IMR-90 (cell line): ENCODE measurements around the gene PDE4B. TPM values are rescaled to one million over a fixed set of nuclear protein-coding genes. Genes with fewer than 3 reads are reported as not detected.

Source experiments
- ATAC-seq: fragments of 200-7000 bp; cut with Tn5 transposase; 2 replicates; pipeline ENCODE4 v1.9.1; 2020; ENCODE audit warnings: low read depth, mild to moderate bottlenecking, moderate library complexity
- BruUV-seq: library from RNA; stranded (reverse); fragments of 400-500 nt; replicated peaks from 2 replicates; lab custom pipeline; 2021; lab: Mats Ljungman, UMichigan
- CTCF ChIA-PET: fragments of 300-600 bp; formaldehyde crosslinking; extraction: SDS; loops from one replicate; lab custom pipeline; 2021; ENCODE audit warnings: antibody characterized with exemption; lab: Yijun Ruan, JAX
- POLR2A ChIA-PET: fragments of 300-600 bp; sonication (Branson Sonifier 250); formaldehyde crosslinking; loops from one replicate; lab custom pipeline; 2022; ENCODE audit warnings: antibody characterized with exemption; ENCODE audit not compliant: unreplicated experiment; lab: Charles Lee
- DNase-seq: peaks from one replicate; pipeline ENCODE4 v3.0.0; 2013
- H2AFZ ChIP-seq: replicated peaks from 2 replicates; pipeline ENCODE3; 2013; ENCODE audit warnings: low read length, mild to moderate bottlenecking; ENCODE audit not compliant: poor library complexity
- H2AK5ac ChIP-seq: 2 replicates; pipeline ENCODE4 v1.6.1; 2013; ENCODE audit warnings: low read depth, low read length, inconsistent platforms
- H2AK9ac ChIP-seq: replicated peaks from 2 replicates; pipeline ENCODE3; 2013; ENCODE audit warnings: mild to moderate bottlenecking, low read depth, low read length, moderate library complexity; ENCODE audit not compliant: poor library complexity
- H2BK120ac ChIP-seq: 2 replicates; pipeline ENCODE4 v1.6.1; 2013; ENCODE audit warnings: low read depth, low read length, inconsistent platforms
- H2BK15ac ChIP-seq: 3 replicates; pipeline ENCODE4 v1.6.1; 2013; ENCODE audit warnings: low read depth, low read length, inconsistent platforms
- H2BK20ac ChIP-seq: 2 replicates; pipeline ENCODE4 v1.6.1; 2013; ENCODE audit warnings: low read depth, mild to moderate bottlenecking, inconsistent platforms, low read length, moderate library complexity
- H2BK5ac ChIP-seq: 2 replicates; pipeline ENCODE4 v1.6.1; 2013; ENCODE audit warnings: mild to moderate bottlenecking, low read depth, low read length, inconsistent platforms; ENCODE audit not compliant: poor library complexity, severe bottlenecking
- H3K14ac ChIP-seq: replicated peaks from 2 replicates; pipeline ENCODE4 v1.6.1; 2013; ENCODE audit warnings: low read depth, low read length, inconsistent platforms
- H3K18ac ChIP-seq: 2 replicates; pipeline ENCODE4 v1.6.1; 2013; ENCODE audit warnings: low read depth, low read length, control low read depth
- H3K23ac ChIP-seq: 2 replicates; pipeline ENCODE4 v1.6.1; 2013; ENCODE audit warnings: low read depth, low read length, inconsistent platforms
- H3K27ac ChIP-seq: 2 replicates; pipeline ENCODE4 v1.5.1; 2013; ENCODE audit warnings: mild to moderate bottlenecking, control low read depth, low read length; ENCODE audit not compliant: insufficient read depth
- H3K27me3 ChIP-seq: 2 replicates; pipeline ENCODE4 v1.6.1; 2013; ENCODE audit warnings: low read length; ENCODE audit not compliant: control insufficient read depth, insufficient read depth
- H3K36me3 ChIP-seq: 2 replicates; pipeline ENCODE4 v1.6.1; 2013; ENCODE audit warnings: low read length, mixed read lengths; ENCODE audit not compliant: control insufficient read depth, insufficient read depth
- H3K4ac ChIP-seq: 2 replicates; pipeline ENCODE4 v1.6.1; 2013; ENCODE audit warnings: low read depth, low read length, inconsistent platforms
- H3K4me1 ChIP-seq: 2 replicates; pipeline ENCODE4 v1.6.1; 2013; ENCODE audit warnings: low read length, mixed read lengths; ENCODE audit not compliant: control insufficient read depth, insufficient read depth
- H3K4me2 ChIP-seq: 2 replicates; pipeline ENCODE4 v1.6.1; 2013; ENCODE audit warnings: low read depth, mild to moderate bottlenecking, control low read depth, low read length, moderate library complexity
- H3K4me3 ChIP-seq: 2 replicates; pipeline ENCODE4 v1.5.1; 2013; ENCODE audit warnings: low read depth, mild to moderate bottlenecking, control low read depth, low read length, moderate library complexity; ENCODE audit not compliant: insufficient read depth
- H3K56ac ChIP-seq: 2 replicates; pipeline ENCODE4 v1.6.1; 2013; ENCODE audit warnings: low read length, inconsistent platforms; ENCODE audit not compliant: insufficient read depth; ENCODE audit errors: extremely low read depth
- H3K79me1 ChIP-seq, 2 experiments: 2 replicates each; pipeline ENCODE4 v1.6.1; 2013; ENCODE audit warnings: low read length in 2 of 2, inconsistent platforms in 1 of 2, low read depth in 1 of 2
- H3K9ac ChIP-seq: 2 replicates; pipeline ENCODE4 v1.6.1; 2013; ENCODE audit warnings: low read depth, low read length, control low read depth
- H3K9me1 ChIP-seq: 2 replicates; pipeline ENCODE4 v1.6.1; 2013; ENCODE audit warnings: low read length, inconsistent platforms; ENCODE audit not compliant: insufficient read depth
- H3K9me3 ChIP-seq: 2 replicates; pipeline ENCODE4 v1.6.1; 2013; ENCODE audit warnings: low read length; ENCODE audit not compliant: control insufficient read depth, insufficient read depth
- H4K20me1 ChIP-seq: 2 replicates; pipeline ENCODE4 v1.6.1; 2013; ENCODE audit warnings: low read length, inconsistent platforms; ENCODE audit not compliant: insufficient read depth
- H4K5ac ChIP-seq: 2 replicates; pipeline ENCODE4 v1.6.1; 2013; ENCODE audit warnings: mild to moderate bottlenecking, low read depth, low read length, control low read depth
- H4K8ac ChIP-seq, 2 experiments: 2 replicates each; pipeline ENCODE4 v1.6.1; 2013; ENCODE audit warnings: low read depth in 2 of 2, low read length in 2 of 2, control low read depth in 1 of 2, inconsistent platforms in 1 of 2
- H4K91ac ChIP-seq: 2 replicates; pipeline ENCODE4 v1.6.1; 2013; ENCODE audit warnings: low read depth, low read length, inconsistent platforms; ENCODE audit not compliant: insufficient read depth
- CEBPB ChIP-seq: IDR thresholded peaks from 2 replicates; pipeline ENCODE4 v1.6.1; 2012; ENCODE audit warnings: low read depth, low read length, improper control_type of control experiment
- CHD1 ChIP-seq: IDR thresholded peaks from 2 replicates; pipeline ENCODE4 v1.6.1; 2012; ENCODE audit warnings: low read depth, low read length, improper control_type of control experiment
- MAFK ChIP-seq: IDR thresholded peaks from 2 replicates; pipeline ENCODE4 v1.6.1; 2012; ENCODE audit warnings: low read depth, low read length, improper control_type of control experiment
- MAZ ChIP-seq: IDR thresholded peaks from 2 replicates; pipeline ENCODE4 v1.6.1; 2012; ENCODE audit warnings: low read depth, mild to moderate bottlenecking, low read length, improper control_type of control experiment, moderate library complexity, borderline replicate concordance
- POLR2A ChIP-seq: IDR thresholded peaks from 2 replicates; pipeline ENCODE4 v1.6.1; 2012; ENCODE audit warnings: mild to moderate bottlenecking, low read depth, low read length
- RAD21 ChIP-seq: IDR thresholded peaks from 2 replicates; pipeline ENCODE4 v1.6.1; 2012; ENCODE audit warnings: low read length, improper control_type of control experiment
- RCOR1 ChIP-seq: IDR thresholded peaks from 2 replicates; pipeline ENCODE4 v1.6.1; 2012; ENCODE audit warnings: mild to moderate bottlenecking, low read length, improper control_type of control experiment; ENCODE audit not compliant: insufficient replicate concordance
- RFX5 ChIP-seq: IDR thresholded peaks from 2 replicates; pipeline ENCODE4 v1.8.0; 2012; ENCODE audit warnings: low read depth, mild to moderate bottlenecking, low read length, moderate library complexity
- SMC3 ChIP-seq: fragments of 150-350 bp; IDR thresholded peaks from 2 replicates; pipeline ENCODE4 v1.6.1; 2016; ENCODE audit warnings: low read depth, mild to moderate bottlenecking, antibody characterized with exemption, low read length, moderate library complexity
- WGBS, 2 experiments: methylation state at CpG; one replicate each; pipeline versions ENCODE4 v1.1.5 to v1.1.7; 2013; ENCODE audit warnings: missing lambda C conversion rate in 2 of 2; ENCODE audit not compliant: insufficient read length in 1 of 2; ENCODE audit errors: extremely low coverage in 2 of 2; 5-methylcytosine and 5-hydroxymethylcytosine counted together
- dilution Hi-C: fragments of 300-500 bp; cut with HindIII; formaldehyde crosslinking; loops from one replicate; pipeline ENCODE4 v1.14.3; 2018; ENCODE audit warnings: low sequenced_read_pairs; ENCODE audit not compliant: unreplicated experiment
- in situ Hi-C: fragments of 300-500 bp; cut with MboI; formaldehyde crosslinking; loops from 3 replicates; pipeline ENCODE4 v1.14.3; 2019; ENCODE audit warnings: low sequenced_read_pairs, inconsistent platforms, mixed read lengths
- intact Hi-C: fragments of 100-400 bp; cut with micrococcal nuclease; formaldehyde crosslinking; loops from 2 replicates; pipeline ENCODE4 v1.10.0; 2022
- polyA plus RNA-seq, 3 experiments: library from polyadenylated mRNA; depleted of rRNA; stranded (reverse); fragments of >200 nt; gene quantifications; 2 replicates each; pipeline ENCODE4 v1.2.3, GENCODE V29; 2012; ENCODE audit warnings: low replicate concordance in 1 of 3
- total RNA-seq: library from RNA; depleted of rRNA; stranded (reverse); fragments of >200 nt; gene quantifications from 2 replicates; pipeline ENCODE4 v1.2.3, GENCODE V29; 2012
- TF ChIP-seq, protein P1 (sequence below): fragments of 150-350 bp; IDR thresholded peaks from 2 replicates; pipeline ENCODE4 v1.6.1; 2016; ENCODE audit warnings: low read depth, mild to moderate bottlenecking, low read length, moderate library complexity, borderline replicate concordance

PDE4B gene
- total and polyA plus RNA-seq, 2 of the 4 experiments (the other 2 are of a cell fraction) = 5.8 to 21.3 TPM

DNA sequence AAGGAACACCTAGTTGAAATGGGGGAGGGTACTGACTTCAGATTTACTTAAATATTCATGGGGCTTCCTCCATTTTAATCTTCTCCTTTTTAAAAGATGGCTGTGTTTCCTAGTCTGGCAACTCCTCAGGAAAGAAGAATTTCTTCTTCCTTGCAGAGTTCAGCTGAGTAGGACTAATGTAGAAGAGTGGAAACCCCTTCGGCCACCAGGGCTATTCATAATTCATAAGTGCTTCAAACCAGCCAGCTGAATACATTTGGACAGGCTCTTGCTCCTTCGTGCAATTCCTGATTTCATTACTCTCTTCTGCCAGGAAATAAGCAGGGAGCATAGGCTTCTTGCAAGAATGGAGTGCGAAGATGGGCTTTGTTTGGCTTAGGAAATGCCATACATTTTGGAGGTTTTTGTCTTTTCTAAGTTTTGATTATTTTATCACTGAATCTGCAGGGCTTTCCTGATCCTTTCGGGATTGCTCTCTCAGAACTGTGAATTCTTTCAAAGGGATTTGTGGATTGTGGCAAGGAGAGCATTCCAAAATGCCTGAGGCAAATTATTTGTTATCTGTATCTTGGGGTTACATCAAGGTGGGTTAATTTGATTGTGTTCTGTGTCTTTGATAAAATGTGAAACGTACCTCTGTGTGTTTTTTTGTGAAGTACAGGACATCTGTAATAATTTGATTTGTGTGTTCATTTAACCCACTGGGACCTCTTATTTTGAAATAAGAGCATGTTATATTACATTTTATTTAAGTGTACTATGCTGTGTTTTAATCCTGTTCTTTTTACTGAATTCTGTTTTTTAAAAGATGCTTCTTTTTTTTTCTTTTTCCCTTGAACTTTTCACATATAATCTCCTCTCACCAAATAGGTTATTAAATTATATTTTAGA, 561.9 kb downstream of the PDE4B start:
- dilution Hi-C loops = no loop called here
- Histone ChIP-seq H3K9me3 (no peaks in the 10 kb centered on the region), H2AK9ac (no peak overlapping the region), H2BK15ac (peak overlapping the region; percentile 30; the same call in 1 of the 3 replicates), H3K27me3 (no peaks in the 10 kb centered on the region), H3K14ac (peak overlapping the region; percentile 70), H3K4me3 (peak overlapping the region; percentile 15; the same call in 1 of the 2 replicates), H2AK5ac (no peak overlapping the region), H3K79me1 (peaks cover 28 to 40% of the 10 kb centered on the region in 2 experiments), H3K4ac (peak overlapping the region; percentile 67), H2BK120ac (peak overlapping the region; percentile 84), H4K20me1 (no peaks in the 10 kb centered on the region), H3K4me2 (peak overlapping the region; percentile 92), H3K9ac (peak overlapping the region; percentile 54; the same call in 1 of the 2 replicates), H3K18ac (peak overlapping the region; percentile 88), H2BK20ac (peak overlapping the region; percentile 72), H2BK5ac (peak overlapping the region; percentile 70), H3K36me3 (peaks cover 9% of the 10 kb centered on the region; the same call in 1 of the 2 replicates), H3K9me1 (peaks cover 10% of the 10 kb centered on the region), H2AFZ (peak overlapping the region; percentile 19), H4K5ac (peak overlapping the region; percentile 88), H3K23ac (peak overlapping the region; percentile 76; the same call in 1 of the 2 replicates), H4K8ac (peak overlapping the region in 1 of 2 experiments; percentile 72; a peak in 2 of 4 replicates), H3K56ac (peak overlapping the region; percentile 52), H3K4me1 (peaks cover 22% of the 10 kb centered on the region), H4K91ac (peak overlapping the region; percentile 68; the same call in 1 of the 2 replicates), H3K27ac (peak overlapping the region; percentile 63; the same call in 1 of the 2 replicates)
- ChIA-PET CTCF (no interaction called here), POLR2A (interaction anchor here (0.6 kb wide), 1 partner anchor 22 kb away, joined by 3 read pairs; no protein-coding TSS in a partner anchor)
- in situ Hi-C loops = no loop called here
- 0% methylated on average over 1 of the region's 5 CpGs; no CpG with 5 or more reads in 1 of the 2 experiments for WGBS, 2 experiments
- no TSS peak for BruUV-seq
- intact Hi-C loops = loop anchor here (5.0 to 10.0 kb wide), 2 partner anchors 83 to 400 kb away; no protein-coding TSS in a partner anchor
- peak; percentile 68 for ATAC-seq
- DNase-seq = peak; percentile 69
- TF ChIP-seq, protein P1, sequence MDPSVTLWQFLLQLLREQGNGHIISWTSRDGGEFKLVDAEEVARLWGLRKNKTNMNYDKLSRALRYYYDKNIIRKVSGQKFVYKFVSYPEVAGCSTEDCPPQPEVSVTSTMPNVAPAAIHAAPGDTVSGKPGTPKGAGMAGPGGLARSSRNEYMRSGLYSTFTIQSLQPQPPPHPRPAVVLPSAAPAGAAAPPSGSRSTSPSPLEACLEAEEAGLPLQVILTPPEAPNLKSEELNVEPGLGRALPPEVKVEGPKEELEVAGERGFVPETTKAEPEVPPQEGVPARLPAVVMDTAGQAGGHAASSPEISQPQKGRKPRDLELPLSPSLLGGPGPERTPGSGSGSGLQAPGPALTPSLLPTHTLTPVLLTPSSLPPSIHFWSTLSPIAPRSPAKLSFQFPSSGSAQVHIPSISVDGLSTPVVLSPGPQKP = no peak
- TF ChIP-seq SMC3 (no peak), CHD1 (no peak), CEBPB (no peak), RFX5 (no peak), MAZ (no peak), RCOR1 (no peak), MAFK (no peak), RAD21 (no peak), POLR2A (no peak)
